ENCODE data around the gene FADS2.
"Not testable (repeated sequence)": the region's sequence is repeated elsewhere in the genome, so short reads cannot be mapped to it uniquely, and the experiment has no call there.

Gene FADS2

GRCh38 chr11:61871158-61871597 is 43.1 kb downstream of the FADS2 start:
- DNase-seq = peak; percentile 28

- DNase-seq = no peak
Observed at GRCh38 chr11:61872935-61873565, 45.0 kb downstream of the FADS2 start.

GRCh38 chr11:61873588-61874376 is 45.7 kb downstream of the FADS2 start:
- no peak for DNase-seq

- no peak for DNase-seq
Observed at GRCh38 chr11:61874377-61874809, 46.3 kb downstream of the FADS2 start.

GRCh38 chr11:61874853-61875252 is 46.8 kb downstream of the FADS2 start:
- DNase-seq = no peak

- DNase-seq = no peak
Observed at GRCh38 chr11:61875698-61876097, 47.6 kb downstream of the FADS2 start.

GRCh38 chr11:61879152-61879551 is 51.1 kb downstream of the FADS2 start:
- DNase-seq = no peak

GRCh38 chr11:61880031-61880430 is 51.9 kb downstream of the FADS2 start:
- no peak for DNase-seq

- no peak for DNase-seq
Observed at GRCh38 chr11:61880454-61880853, 52.4 kb downstream of the FADS2 start.

- no peak for DNase-seq
Observed at GRCh38 chr11:61881397-61881796, 53.3 kb downstream of the FADS2 start.

- not testable (repeated sequence) for DNase-seq
Observed at GRCh38 chr11:61882267-61882666, 54.2 kb downstream of the FADS2 start.

- no peak for DNase-seq
Observed at GRCh38 chr11:61882879-61883278, 54.8 kb downstream of the FADS2 start.

- DNase-seq = no peak
Observed at GRCh38 chr11:61883327-61883726, 55.2 kb downstream of the FADS2 start.

GRCh38 chr11:61883947-61884346 is 55.8 kb downstream of the FADS2 start:
- DNase-seq = no peak

- no peak for DNase-seq
Observed at GRCh38 chr11:61885166-61885778, 57.2 kb downstream of the FADS2 start.

- no peak for DNase-seq
Observed at GRCh38 chr11:61885784-61886580, 57.9 kb downstream of the FADS2 start.

- DNase-seq = no peak
Observed at GRCh38 chr11:61886643-61887042, 58.5 kb downstream of the FADS2 start.

GRCh38 chr11:61887839-61888494 is 59.9 kb downstream of the FADS2 start:
- no peak for DNase-seq

- no peak for DNase-seq
Observed at GRCh38 chr11:61888590-61888989, 60.5 kb downstream of the FADS2 start.

GRCh38 chr11:61889831-61890230 is 61.7 kb downstream of the FADS2 start:
- DNase-seq = no peak

GRCh38 chr11:61890529-61891330 is 62.6 kb downstream of the FADS2 start:
- no peak for DNase-seq
